GM23338 (cell line): Measurements from ENCODE around the gene CABYR. TPM values are rescaled to one million over a fixed set of nuclear protein-coding genes. Genes with fewer than 3 reads are reported as not detected.

Source experiments
- ATAC-seq: fragments of 200-7000 bp; cut with Tn5 transposase; 3 replicates; pipeline ENCODE4 v1.9.1; 2020
- DNase-seq: peaks from one replicate; pipeline ENCODE4 v3.0.0-alpha.2; 2015; ENCODE audit warnings: low spot score
- H2AFZ ChIP-seq: fragments of 200-600 bp; sonication (generic); 2 replicates; pipeline ENCODE4 v1.8.0; 2016; ENCODE audit warnings: antibody characterized with exemption, mild to moderate bottlenecking, moderate library complexity
- H3F3A ChIP-seq: fragments of 200-600 bp; sonication (generic); replicated peaks from 2 replicates; pipeline ENCODE4 v1.8.0; 2017; ENCODE audit warnings: antibody characterized with exemption, mixed run types, low read depth
- H3K27ac ChIP-seq: fragments of 200-600 bp; sonication (generic); 2 replicates; pipeline ENCODE4 v1.6.1; 2016; ENCODE audit warnings: low read depth
- H3K27me3 ChIP-seq: fragments of 200-600 bp; sonication (generic); 2 replicates; pipeline ENCODE4 v1.8.0; 2016; ENCODE audit warnings: mild to moderate bottlenecking, mixed run types, moderate library complexity; ENCODE audit not compliant: insufficient read depth
- H3K36me3 ChIP-seq: fragments of 200-600 bp; sonication (generic); 2 replicates; pipeline ENCODE4 v1.8.0; 2016; ENCODE audit warnings: mild to moderate bottlenecking; ENCODE audit not compliant: insufficient read depth
- H3K4me1 ChIP-seq: fragments of 200-600 bp; sonication (generic); 2 replicates; pipeline ENCODE4 v1.8.0; 2016; ENCODE audit warnings: mild to moderate bottlenecking, moderate library complexity; ENCODE audit not compliant: insufficient read depth
- H3K4me2 ChIP-seq: fragments of 200-600 bp; sonication (generic); 2 replicates; pipeline ENCODE4 v1.7.1; 2017; ENCODE audit warnings: mixed run types
- H3K4me3 ChIP-seq: fragments of 200-600 bp; sonication (generic); 2 replicates; pipeline ENCODE4 v1.6.1; 2016; ENCODE audit warnings: mixed run types
- H3K79me2 ChIP-seq: fragments of 200-600 bp; sonication (generic); replicated peaks from 2 replicates; pipeline ENCODE4 v1.8.0; 2017; ENCODE audit warnings: mild to moderate bottlenecking; ENCODE audit not compliant: insufficient read depth
- H3K9me2 ChIP-seq: fragments of 200-600 bp; sonication (generic); 2 replicates; pipeline ENCODE4 v1.8.0; 2017; ENCODE audit not compliant: insufficient read depth
- H4K20me1 ChIP-seq: fragments of 200-600 bp; sonication (generic); replicated peaks from 2 replicates; pipeline ENCODE4 v1.8.0; 2017; ENCODE audit warnings: mild to moderate bottlenecking; ENCODE audit not compliant: insufficient read depth
- H3K27ac Mint-ChIP-seq: 2 replicates; pipeline ENCODE4 v1.8.0; 2020; ENCODE audit warnings: inconsistent platforms, mild to moderate bottlenecking, moderate library complexity, mixed read lengths
- H3K27me3 Mint-ChIP-seq: 3 replicates; pipeline ENCODE4 v1.8.0; 2022; ENCODE audit warnings: low read depth, mild to moderate bottlenecking, moderate library complexity, mixed read lengths, inconsistent platforms; ENCODE audit not compliant: insufficient read depth, poor library complexity
- H3K36me3 Mint-ChIP-seq: 3 replicates; pipeline ENCODE4 v1.8.0; 2021; ENCODE audit warnings: low read depth, mild to moderate bottlenecking, inconsistent platforms, moderate library complexity, mixed read lengths
- H3K4me1 Mint-ChIP-seq: 3 replicates; pipeline ENCODE4 v1.8.0; 2020; ENCODE audit warnings: mild to moderate bottlenecking, inconsistent platforms, mixed read lengths
- H3K4me3 Mint-ChIP-seq: 3 replicates; pipeline ENCODE4 v1.8.0; 2021; ENCODE audit warnings: moderate library complexity, mild to moderate bottlenecking, inconsistent platforms, mixed read lengths
- H3K9me3 Mint-ChIP-seq: 3 replicates; pipeline ENCODE4 v1.8.0; 2020; ENCODE audit warnings: moderate library complexity, mild to moderate bottlenecking, inconsistent platforms, mixed read lengths
- CREB1 ChIP-seq: fragments of 250-450 bp; sonication (Bioruptor Pico); IDR thresholded peaks from 2 replicates; pipeline ENCODE4 v1.5.0; 2020; ENCODE audit warnings: low read depth, mild to moderate bottlenecking, moderate library complexity
- EZH2 ChIP-seq: fragments of 200-600 bp; sonication (generic); IDR thresholded peaks from one replicate; pipeline ENCODE4 v1.8.0; 2017; ENCODE audit warnings: antibody characterized with exemption, mild to moderate bottlenecking, low read depth; ENCODE audit not compliant: unreplicated experiment
- EZH2phosphoT487 ChIP-seq: fragments of 200-600 bp; sonication (generic); IDR thresholded peaks from one replicate; pipeline ENCODE4 v1.8.1; 2018; ENCODE audit warnings: antibody characterized with exemption; ENCODE audit not compliant: unreplicated experiment
- JUNB ChIP-seq: IDR thresholded peaks from one replicate; pipeline ENCODE4 v1.6.1; 2016; ENCODE audit warnings: antibody characterized with exemption; ENCODE audit not compliant: unreplicated experiment
- NANOG ChIP-seq: IDR thresholded peaks from 2 replicates; pipeline ENCODE4 v1.6.1; 2016; ENCODE audit warnings: antibody characterized with exemption, borderline replicate concordance
- POLR2AphosphoS5 ChIP-seq: IDR thresholded peaks from 2 replicates; pipeline ENCODE4 v1.6.1; 2016; ENCODE audit warnings: antibody characterized with exemption, low read depth
- ZNF114 ChIP-seq: fragments of 250-450 bp; sonication (Bioruptor Pico); IDR thresholded peaks from 2 replicates; pipeline ENCODE4 v1.5.0; 2020; ENCODE audit warnings: mild to moderate bottlenecking, moderate library complexity
- ZNF331 ChIP-seq: fragments of 250-450 bp; sonication (Bioruptor Pico); IDR thresholded peaks from 2 replicates; pipeline ENCODE4 v1.5.0; 2020; ENCODE audit warnings: low read depth, mild to moderate bottlenecking, moderate library complexity
- polyA plus RNA-seq: library from polyadenylated mRNA; unstranded; fragments of >200 nt; fragmentation: Nextera tagmentation; extraction: Ambion mirVana; gene quantifications from 2 replicates; pipeline ENCODE4 v1.2.1, GENCODE V29; 2016
- total RNA-seq: library from RNA; depleted of rRNA; stranded (reverse); fragments of >200 nt; shearing (Covaris generic); gene quantifications from 2 replicates; pipeline ENCODE4 v1.2.3, GENCODE V29; 2014
- TF ChIP-seq, protein P1 (sequence below): IDR thresholded peaks from one replicate; pipeline ENCODE4 v1.6.1; 2018; ENCODE audit warnings: antibody characterized with exemption; ENCODE audit not compliant: unreplicated experiment
- TF ChIP-seq, protein P2 (sequence below), 2 experiments: fragments of 200-600 bp in 1 of 2; sonication (generic) in 1 of 2; conservative IDR thresholded peaks; 2 replicates each; pipeline versions ENCODE4 v1.5.1 to v1.6.1; 2016 to 2017; ENCODE audit warnings: antibody characterized with exemption in 2 of 2, low read depth in 2 of 2, mild to moderate bottlenecking in 2 of 2, moderate library complexity in 1 of 2
- TF ChIP-seq, protein P3 (sequence below): fragments of 250-450 bp; sonication (Bioruptor Pico); IDR thresholded peaks from 2 replicates; pipeline ENCODE4 v1.5.0; 2020; ENCODE audit warnings: mild to moderate bottlenecking, moderate library complexity
- TF ChIP-seq, protein P4 (sequence below): IDR thresholded peaks from 2 replicates; pipeline ENCODE4 v1.6.1; 2016; ENCODE audit warnings: antibody characterized with exemption

The CABYR gene
- total and polyA plus RNA-seq, 2 experiments from 2014 or later = 24.0 to 48.4 TPM

DNA sequence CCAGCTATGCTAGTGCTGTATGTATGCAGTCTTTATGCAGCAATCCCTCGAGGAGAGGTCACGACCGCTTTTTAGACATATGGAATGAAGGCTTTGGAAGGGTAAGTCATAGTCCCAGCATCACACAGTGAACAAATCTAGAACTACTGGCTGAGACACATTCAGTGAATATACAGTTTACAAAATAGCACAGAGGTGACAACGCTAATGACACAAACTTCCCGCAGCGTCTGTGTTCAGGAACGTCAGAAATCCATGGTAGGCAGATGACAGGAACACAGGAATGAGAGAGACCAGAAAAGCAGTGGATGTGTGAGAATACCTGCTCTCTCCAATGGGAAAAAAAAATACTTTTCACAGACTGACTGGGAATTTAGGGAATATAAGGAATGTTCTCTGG, 29.6 kb downstream of the CABYR start:
- H3K27ac Mint-ChIP-seq = no peak overlapping the region
- TF ChIP-seq EZH2 = no peak
- TF ChIP-seq, protein P1, sequence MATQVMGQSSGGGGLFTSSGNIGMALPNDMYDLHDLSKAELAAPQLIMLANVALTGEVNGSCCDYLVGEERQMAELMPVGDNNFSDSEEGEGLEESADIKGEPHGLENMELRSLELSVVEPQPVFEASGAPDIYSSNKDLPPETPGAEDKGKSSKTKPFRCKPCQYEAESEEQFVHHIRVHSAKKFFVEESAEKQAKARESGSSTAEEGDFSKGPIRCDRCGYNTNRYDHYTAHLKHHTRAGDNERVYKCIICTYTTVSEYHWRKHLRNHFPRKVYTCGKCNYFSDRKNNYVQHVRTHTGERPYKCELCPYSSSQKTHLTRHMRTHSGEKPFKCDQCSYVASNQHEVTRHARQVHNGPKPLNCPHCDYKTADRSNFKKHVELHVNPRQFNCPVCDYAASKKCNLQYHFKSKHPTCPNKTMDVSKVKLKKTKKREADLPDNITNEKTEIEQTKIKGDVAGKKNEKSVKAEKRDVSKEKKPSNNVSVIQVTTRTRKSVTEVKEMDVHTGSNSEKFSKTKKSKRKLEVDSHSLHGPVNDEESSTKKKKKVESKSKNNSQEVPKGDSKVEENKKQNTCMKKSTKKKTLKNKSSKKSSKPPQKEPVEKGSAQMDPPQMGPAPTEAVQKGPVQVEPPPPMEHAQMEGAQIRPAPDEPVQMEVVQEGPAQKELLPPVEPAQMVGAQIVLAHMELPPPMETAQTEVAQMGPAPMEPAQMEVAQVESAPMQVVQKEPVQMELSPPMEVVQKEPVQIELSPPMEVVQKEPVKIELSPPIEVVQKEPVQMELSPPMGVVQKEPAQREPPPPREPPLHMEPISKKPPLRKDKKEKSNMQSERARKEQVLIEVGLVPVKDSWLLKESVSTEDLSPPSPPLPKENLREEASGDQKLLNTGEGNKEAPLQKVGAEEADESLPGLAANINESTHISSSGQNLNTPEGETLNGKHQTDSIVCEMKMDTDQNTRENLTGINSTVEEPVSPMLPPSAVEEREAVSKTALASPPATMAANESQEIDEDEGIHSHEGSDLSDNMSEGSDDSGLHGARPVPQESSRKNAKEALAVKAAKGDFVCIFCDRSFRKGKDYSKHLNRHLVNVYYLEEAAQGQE = no peak
- TF ChIP-seq, protein P2, sequence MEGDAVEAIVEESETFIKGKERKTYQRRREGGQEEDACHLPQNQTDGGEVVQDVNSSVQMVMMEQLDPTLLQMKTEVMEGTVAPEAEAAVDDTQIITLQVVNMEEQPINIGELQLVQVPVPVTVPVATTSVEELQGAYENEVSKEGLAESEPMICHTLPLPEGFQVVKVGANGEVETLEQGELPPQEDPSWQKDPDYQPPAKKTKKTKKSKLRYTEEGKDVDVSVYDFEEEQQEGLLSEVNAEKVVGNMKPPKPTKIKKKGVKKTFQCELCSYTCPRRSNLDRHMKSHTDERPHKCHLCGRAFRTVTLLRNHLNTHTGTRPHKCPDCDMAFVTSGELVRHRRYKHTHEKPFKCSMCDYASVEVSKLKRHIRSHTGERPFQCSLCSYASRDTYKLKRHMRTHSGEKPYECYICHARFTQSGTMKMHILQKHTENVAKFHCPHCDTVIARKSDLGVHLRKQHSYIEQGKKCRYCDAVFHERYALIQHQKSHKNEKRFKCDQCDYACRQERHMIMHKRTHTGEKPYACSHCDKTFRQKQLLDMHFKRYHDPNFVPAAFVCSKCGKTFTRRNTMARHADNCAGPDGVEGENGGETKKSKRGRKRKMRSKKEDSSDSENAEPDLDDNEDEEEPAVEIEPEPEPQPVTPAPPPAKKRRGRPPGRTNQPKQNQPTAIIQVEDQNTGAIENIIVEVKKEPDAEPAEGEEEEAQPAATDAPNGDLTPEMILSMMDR (conservative IDR thresholded peaks at IDR 0.05; ENCODE audit: low read depth in 2 of 2) = no peak
- TF ChIP-seq CREB1 (CRISPR knock-in tag) = no peak
- TF ChIP-seq EZH2phosphoT487 = no peak
- TF ChIP-seq POLR2AphosphoS5 = no peak
- TF ChIP-seq JUNB = no peak
- TF ChIP-seq, protein P3, sequence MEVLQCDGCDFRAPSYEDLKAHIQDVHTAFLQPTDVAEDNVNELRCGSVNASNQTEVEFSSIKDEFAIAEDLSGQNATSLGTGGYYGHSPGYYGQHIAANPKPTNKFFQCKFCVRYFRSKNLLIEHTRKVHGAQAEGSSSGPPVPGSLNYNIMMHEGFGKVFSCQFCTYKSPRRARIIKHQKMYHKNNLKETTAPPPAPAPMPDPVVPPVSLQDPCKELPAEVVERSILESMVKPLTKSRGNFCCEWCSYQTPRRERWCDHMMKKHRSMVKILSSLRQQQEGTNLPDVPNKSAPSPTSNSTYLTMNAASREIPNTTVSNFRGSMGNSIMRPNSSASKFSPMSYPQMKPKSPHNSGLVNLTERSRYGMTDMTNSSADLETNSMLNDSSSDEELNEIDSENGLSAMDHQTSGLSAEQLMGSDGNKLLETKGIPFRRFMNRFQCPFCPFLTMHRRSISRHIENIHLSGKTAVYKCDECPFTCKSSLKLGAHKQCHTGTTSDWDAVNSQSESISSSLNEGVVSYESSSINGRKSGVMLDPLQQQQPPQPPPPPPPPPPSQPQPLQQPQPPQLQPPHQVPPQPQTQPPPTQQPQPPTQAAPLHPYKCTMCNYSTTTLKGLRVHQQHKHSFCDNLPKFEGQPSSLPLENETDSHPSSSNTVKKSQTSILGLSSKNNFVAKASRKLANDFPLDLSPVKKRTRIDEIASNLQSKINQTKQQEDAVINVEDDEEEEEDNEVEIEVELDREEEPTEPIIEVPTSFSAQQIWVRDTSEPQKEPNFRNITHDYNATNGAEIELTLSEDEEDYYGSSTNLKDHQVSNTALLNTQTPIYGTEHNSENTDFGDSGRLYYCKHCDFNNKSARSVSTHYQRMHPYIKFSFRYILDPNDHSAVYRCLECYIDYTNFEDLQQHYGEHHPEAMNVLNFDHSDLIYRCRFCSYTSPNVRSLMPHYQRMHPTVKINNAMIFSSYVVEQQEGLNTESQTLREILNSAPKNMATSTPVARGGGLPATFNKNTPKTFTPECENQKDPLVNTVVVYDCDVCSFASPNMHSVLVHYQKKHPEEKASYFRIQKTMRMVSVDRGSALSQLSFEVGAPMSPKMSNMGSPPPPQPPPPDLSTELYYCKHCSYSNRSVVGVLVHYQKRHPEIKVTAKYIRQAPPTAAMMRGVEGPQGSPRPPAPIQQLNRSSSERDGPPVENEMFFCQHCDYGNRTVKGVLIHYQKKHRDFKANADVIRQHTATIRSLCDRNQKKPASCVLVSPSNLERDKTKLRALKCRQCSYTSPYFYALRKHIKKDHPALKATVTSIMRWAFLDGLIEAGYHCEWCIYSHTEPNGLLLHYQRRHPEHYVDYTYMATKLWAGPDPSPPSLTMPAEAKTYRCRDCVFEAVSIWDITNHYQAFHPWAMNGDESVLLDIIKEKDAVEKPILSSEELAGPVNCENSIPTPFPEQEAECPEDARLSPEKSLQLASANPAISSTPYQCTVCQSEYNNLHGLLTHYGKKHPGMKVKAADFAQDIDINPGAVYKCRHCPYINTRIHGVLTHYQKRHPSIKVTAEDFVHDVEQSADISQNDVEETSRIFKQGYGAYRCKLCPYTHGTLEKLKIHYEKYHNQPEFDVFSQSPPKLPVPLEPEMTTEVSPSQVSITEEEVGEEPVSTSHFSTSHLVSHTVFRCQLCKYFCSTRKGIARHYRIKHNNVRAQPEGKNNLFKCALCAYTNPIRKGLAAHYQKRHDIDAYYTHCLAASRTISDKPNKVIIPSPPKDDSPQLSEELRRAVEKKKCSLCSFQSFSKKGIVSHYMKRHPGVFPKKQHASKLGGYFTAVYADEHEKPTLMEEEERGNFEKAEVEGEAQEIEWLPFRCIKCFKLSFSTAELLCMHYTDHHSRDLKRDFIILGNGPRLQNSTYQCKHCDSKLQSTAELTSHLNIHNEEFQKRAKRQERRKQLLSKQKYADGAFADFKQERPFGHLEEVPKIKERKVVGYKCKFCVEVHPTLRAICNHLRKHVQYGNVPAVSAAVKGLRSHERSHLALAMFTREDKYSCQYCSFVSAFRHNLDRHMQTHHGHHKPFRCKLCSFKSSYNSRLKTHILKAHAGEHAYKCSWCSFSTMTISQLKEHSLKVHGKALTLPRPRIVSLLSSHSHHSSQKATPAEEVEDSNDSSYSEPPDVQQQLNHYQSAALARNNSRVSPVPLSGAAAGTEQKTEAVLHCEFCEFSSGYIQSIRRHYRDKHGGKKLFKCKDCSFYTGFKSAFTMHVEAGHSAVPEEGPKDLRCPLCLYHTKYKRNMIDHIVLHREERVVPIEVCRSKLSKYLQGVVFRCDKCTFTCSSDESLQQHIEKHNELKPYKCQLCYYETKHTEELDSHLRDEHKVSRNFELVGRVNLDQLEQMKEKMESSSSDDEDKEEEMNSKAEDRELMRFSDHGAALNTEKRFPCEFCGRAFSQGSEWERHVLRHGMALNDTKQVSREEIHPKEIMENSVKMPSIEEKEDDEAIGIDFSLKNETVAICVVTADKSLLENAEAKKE (CRISPR knock-in tag) = no peak
- TF ChIP-seq ZNF331 (CRISPR knock-in tag) = no peak
- TF ChIP-seq ZNF114 (CRISPR knock-in tag) = no peak
- TF ChIP-seq, protein P4, sequence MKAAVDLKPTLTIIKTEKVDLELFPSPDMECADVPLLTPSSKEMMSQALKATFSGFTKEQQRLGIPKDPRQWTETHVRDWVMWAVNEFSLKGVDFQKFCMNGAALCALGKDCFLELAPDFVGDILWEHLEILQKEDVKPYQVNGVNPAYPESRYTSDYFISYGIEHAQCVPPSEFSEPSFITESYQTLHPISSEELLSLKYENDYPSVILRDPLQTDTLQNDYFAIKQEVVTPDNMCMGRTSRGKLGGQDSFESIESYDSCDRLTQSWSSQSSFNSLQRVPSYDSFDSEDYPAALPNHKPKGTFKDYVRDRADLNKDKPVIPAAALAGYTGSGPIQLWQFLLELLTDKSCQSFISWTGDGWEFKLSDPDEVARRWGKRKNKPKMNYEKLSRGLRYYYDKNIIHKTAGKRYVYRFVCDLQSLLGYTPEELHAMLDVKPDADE = no peak
- no peak for TF ChIP-seq NANOG
- H3K4me1 Mint-ChIP-seq = no peaks in the 10 kb centered on the region
- Histone ChIP-seq H3F3A (0 out of 2 replicates have a peak, but pooled peaks cover 7% of the 10 kb centered on the region), H3K79me2 (no peaks in the 10 kb centered on the region), H4K20me1 (peaks cover 4% of the 10 kb centered on the region; the same call in 1 of the 2 replicates), H3K36me3 (peaks cover 14% of the 10 kb centered on the region), H3K4me1 (peaks cover 7% of the 10 kb centered on the region; the same call in 1 of the 2 replicates), H3K27me3 (no peaks in the 10 kb centered on the region), H3K27ac (peak overlapping the region; percentile 69; the same call in 1 of the 2 replicates), H3K4me2 (no peak overlapping the region), H3K9me2 (no peaks in the 10 kb centered on the region), H3K4me3 (no peak overlapping the region), H2AFZ (no peak overlapping the region)
- DNase-seq (no peak), ATAC-seq (no peak)
- H3K36me3 Mint-ChIP-seq = peaks cover 40% of the 10 kb centered on the region
- no peak overlapping the region for H3K4me3 Mint-ChIP-seq
- H3K27me3 Mint-ChIP-seq = no peaks in the 10 kb centered on the region
- no peaks in the 10 kb centered on the region for H3K9me3 Mint-ChIP-seq
